GM23248 (cell line): ENCODE data around the gene NOS1AP. TPM values are rescaled to one million over a fixed set of nuclear protein-coding genes. Genes with fewer than 3 reads are reported as not detected.
A peak's percentile ranks its signal among the peaks of the same experiment; 100 is the strongest.

Experiments used
- DNase-seq: peaks from one replicate; pipeline ENCODE4 v3.0.0-alpha.2; 2015
- H2AFZ ChIP-seq: fragments of 200-600 bp; sonication (generic); 2 replicates; pipeline ENCODE4 v1.6.1; 2016; ENCODE audit warnings: antibody characterized with exemption
- H3F3A ChIP-seq: fragments of 200-600 bp; sonication (generic); 2 replicates; pipeline ENCODE4 v1.6.1; 2016; ENCODE audit warnings: mild to moderate bottlenecking, antibody characterized with exemption, mixed run types; ENCODE audit not compliant: insufficient read depth
- H3K27ac ChIP-seq: fragments of 200-600 bp; sonication (generic); 2 replicates; pipeline ENCODE4 v1.5.1; 2016; ENCODE audit warnings: mild to moderate bottlenecking
- H3K27me3 ChIP-seq: fragments of 200-600 bp; sonication (generic); replicated peaks from 2 replicates; pipeline ENCODE4 v1.6.1; 2016; ENCODE audit warnings: mild to moderate bottlenecking; ENCODE audit not compliant: insufficient read depth
- H3K36me3 ChIP-seq: fragments of 200-600 bp; sonication (generic); 2 replicates; pipeline ENCODE4 v1.6.1; 2016; ENCODE audit warnings: low read depth, mild to moderate bottlenecking
- H3K4me1 ChIP-seq: fragments of 200-600 bp; sonication (generic); 2 replicates; pipeline ENCODE4 v1.6.1; 2016; ENCODE audit warnings: mild to moderate bottlenecking; ENCODE audit not compliant: insufficient read depth
- H3K4me2 ChIP-seq: fragments of 200-600 bp; sonication (generic); one replicate; pipeline ENCODE4 v1.6.1; 2016; ENCODE audit warnings: mild to moderate bottlenecking; ENCODE audit not compliant: unreplicated experiment
- H3K4me3 ChIP-seq: fragments of 200-600 bp; sonication (generic); 2 replicates; pipeline ENCODE4 v1.5.1; 2016; ENCODE audit warnings: mild to moderate bottlenecking
- H3K79me2 ChIP-seq: fragments of 200-600 bp; sonication (generic); 2 replicates; pipeline ENCODE4 v1.6.1; 2016; ENCODE audit warnings: mild to moderate bottlenecking; ENCODE audit not compliant: insufficient read depth
- H3K9ac ChIP-seq: fragments of 200-600 bp; sonication (generic); 2 replicates; pipeline ENCODE4 v1.6.1; 2016; ENCODE audit warnings: mild to moderate bottlenecking
- H3K9me2 ChIP-seq: fragments of 200-600 bp; sonication (generic); 2 replicates; pipeline ENCODE4 v1.6.1; 2016; ENCODE audit warnings: mixed run types, mild to moderate bottlenecking, moderate library complexity; ENCODE audit not compliant: insufficient read depth
- H3K9me3 ChIP-seq: fragments of 200-600 bp; sonication (generic); one replicate; pipeline ENCODE4 v1.6.1; 2017; ENCODE audit warnings: low read depth
- H4K20me1 ChIP-seq: fragments of 200-600 bp; sonication (generic); 2 replicates; pipeline ENCODE4 v1.6.0; 2016; ENCODE audit not compliant: insufficient read depth
- EZH2 ChIP-seq: fragments of 200-600 bp; sonication (generic); IDR thresholded peaks from 2 replicates; pipeline ENCODE4 v1.6.1; 2018; ENCODE audit warnings: antibody characterized with exemption, mild to moderate bottlenecking; ENCODE audit not compliant: insufficient read depth, poor library complexity, severe bottlenecking
- EZH2phosphoT487 ChIP-seq: fragments of 200-600 bp; sonication (generic); IDR thresholded peaks from 2 replicates; pipeline ENCODE4 v1.6.1; 2018; ENCODE audit warnings: antibody characterized with exemption, moderate library complexity, mild to moderate bottlenecking, low read depth; ENCODE audit not compliant: insufficient read depth
- WGBS, 2 experiments: methylation state at CpG; one replicate each; pipeline ENCODE4 v1.1.6; 2015 to 2017; ENCODE audit warnings: low lambda C conversion rate in 2 of 2, low coverage in 1 of 2; ENCODE audit errors: missing lambda C conversion rate in 2 of 2; 5-methylcytosine and 5-hydroxymethylcytosine counted together
- in situ Hi-C: fragments of 300-500 bp; cut with MboI; formaldehyde crosslinking; loops from 2 replicates; pipeline ENCODE4 v1.15.0; 2020
- polyA plus RNA-seq: library from polyadenylated mRNA; unstranded; fragments of >200 nt; fragmentation: Nextera tagmentation; extraction: Ambion mirVana; gene quantifications from 2 replicates; pipeline ENCODE4 v1.2.1, GENCODE V29; 2016
- total RNA-seq: library from RNA; depleted of rRNA; stranded (reverse); fragments of >200 nt; shearing (Covaris generic); gene quantifications from 2 replicates; pipeline ENCODE4 v1.2.3, GENCODE V29; 2014

Gene NOS1AP
- total and polyA plus RNA-seq, 2 experiments from 2014 or later = 0.18 TPM; not detected in 1

DNA sequence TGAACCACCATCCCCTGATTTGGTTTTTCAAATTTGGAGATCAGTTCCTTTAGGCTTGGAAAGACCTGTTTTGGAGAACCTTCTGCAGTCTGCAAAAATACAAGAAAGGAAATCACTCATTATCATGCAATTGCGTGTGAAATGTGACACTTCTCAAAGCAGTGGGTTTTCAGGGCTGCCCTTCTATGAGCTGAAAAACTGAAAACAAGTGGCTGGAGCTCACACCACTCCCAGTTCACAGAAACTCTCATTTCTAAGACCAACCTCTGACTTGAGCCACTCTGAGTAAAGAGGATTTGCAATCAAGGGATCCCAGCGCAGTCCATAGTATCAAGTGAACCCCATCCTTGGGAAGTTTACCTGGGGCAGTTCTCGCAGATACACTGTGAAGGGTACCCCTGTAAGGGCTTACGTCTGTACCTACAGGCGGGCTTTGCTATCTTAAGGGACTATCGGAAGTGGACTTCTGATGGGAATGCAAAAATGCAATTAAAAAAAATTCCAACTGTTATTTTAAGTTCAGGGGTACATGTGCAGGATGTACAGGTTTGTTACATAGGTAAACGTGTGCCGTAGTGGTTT, 329.6 kb downstream of the NOS1AP start:
- Histone ChIP-seq H3K4me2 (no peak overlapping the region), H3K4me1 (0 out of 2 replicates have a peak, but pooled peaks cover 6% of the 10 kb centered on the region), H3F3A (no peaks in the 10 kb centered on the region), H3K9me3 (no peaks in the 10 kb centered on the region), H3K27ac (no peak overlapping the region), H3K9me2 (no peaks in the 10 kb centered on the region), H3K4me3 (no peak overlapping the region), H3K9ac (no peak overlapping the region), H4K20me1 (no peaks in the 10 kb centered on the region), H3K27me3 (no peaks in the 10 kb centered on the region), H3K79me2 (no peaks in the 10 kb centered on the region), H3K36me3 (no peaks in the 10 kb centered on the region), H2AFZ (no peak overlapping the region)
- WGBS, 2 experiments = 67 to 73% methylated on average over 8 of the region's 8 CpGs
- in situ Hi-C loops = no loop called here
- DNase-seq = no peak
- TF ChIP-seq EZH2phosphoT487 (no peak), EZH2 (no peak)

DNA sequence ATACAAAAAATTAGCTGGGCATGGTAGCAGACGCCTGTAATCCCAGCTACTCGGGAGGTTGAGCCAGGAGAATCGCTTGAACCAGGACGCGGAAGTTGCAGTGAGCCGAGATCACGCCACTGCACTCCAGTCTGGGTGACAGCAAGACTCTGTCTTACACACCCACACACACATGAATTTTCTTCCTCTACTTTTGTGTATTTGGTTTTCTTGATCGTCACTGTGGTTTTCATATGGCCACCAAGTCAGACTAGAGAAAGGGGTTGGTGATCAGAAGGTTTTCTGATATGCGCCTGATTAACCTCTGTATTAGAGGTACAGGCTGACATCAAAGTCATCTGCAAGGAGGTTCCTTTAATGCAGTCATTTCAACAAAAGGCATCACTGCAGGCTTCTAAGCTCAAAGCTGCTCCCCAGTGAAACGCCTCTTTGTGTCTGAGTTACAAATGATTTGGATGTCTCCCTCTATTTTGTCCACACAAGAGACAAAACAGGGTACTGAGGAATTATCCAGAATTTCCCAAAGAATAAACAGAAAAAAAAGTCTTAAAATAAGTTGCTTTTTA, 331.4 kb downstream of the NOS1AP start:
- TF ChIP-seq EZH2 (no peak), EZH2phosphoT487 (no peak)
- Histone ChIP-seq H4K20me1 (no peaks in the 10 kb centered on the region), H3K9me2 (no peaks in the 10 kb centered on the region), H3K9ac (no peak overlapping the region), H3K27me3 (no peaks in the 10 kb centered on the region), H3K36me3 (no peaks in the 10 kb centered on the region), H3K9me3 (no peaks in the 10 kb centered on the region), H3K4me1 (peaks cover 21% of the 10 kb centered on the region), H3K79me2 (no peaks in the 10 kb centered on the region), H3K4me3 (no peak overlapping the region), H3F3A (peaks cover 9% of the 10 kb centered on the region), H3K27ac (no peak overlapping the region), H2AFZ (no peak overlapping the region), H3K4me2 (no peak overlapping the region)
- in situ Hi-C loops = no loop called here
- 78 to 83% methylated on average over 9 to 10 of the region's 10 CpGs for WGBS, 2 experiments
- DNase-seq = no peak

DNA sequence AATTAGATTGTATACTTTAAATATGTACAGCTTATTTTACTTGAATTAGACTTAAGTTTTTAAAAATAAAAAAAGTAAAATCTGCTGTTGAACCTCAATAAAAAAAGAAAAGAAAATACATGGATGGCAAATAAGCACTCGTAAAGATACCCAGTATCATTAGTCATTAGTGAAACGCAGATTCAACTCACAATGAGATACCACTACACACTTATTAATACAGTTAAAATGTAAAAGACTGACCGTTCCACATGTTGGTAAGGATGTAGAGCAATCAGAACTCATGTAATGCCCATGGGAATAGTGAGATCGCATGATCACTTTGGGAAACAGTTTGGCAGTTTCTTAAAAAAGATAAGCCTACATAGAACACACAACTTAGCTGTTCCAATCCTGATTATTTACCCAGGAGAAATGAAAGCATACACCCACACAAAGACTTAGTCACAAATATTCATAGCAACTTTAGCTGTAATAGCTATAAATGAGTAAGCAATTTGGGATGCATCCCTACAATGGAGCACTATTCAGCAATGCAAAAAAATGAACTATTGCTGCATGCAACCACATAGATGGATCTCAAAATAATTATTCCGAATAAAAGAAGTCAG, 335.2 kb downstream of the NOS1AP start:
- no peak for TF ChIP-seq EZH2
- no peak for TF ChIP-seq EZH2phosphoT487
- 35 to 37% methylated on average over 5 of the region's 5 CpGs for WGBS, 2 experiments
- no peaks in the 10 kb centered on the region for H3K27me3 ChIP-seq
- in situ Hi-C loops = no loop called here
- H3K27ac ChIP-seq = peak overlapping the region; percentile 47
- H3F3A ChIP-seq = peaks cover 11% of the 10 kb centered on the region
- peak overlapping the region; percentile 32 for H3K4me3 ChIP-seq
- no peaks in the 10 kb centered on the region for H3K9me2 ChIP-seq
- H3K4me2 ChIP-seq = peak overlapping the region; percentile 63
- H4K20me1 ChIP-seq = no peaks in the 10 kb centered on the region
- no peak overlapping the region for H2AFZ ChIP-seq
- H3K36me3 ChIP-seq = no peaks in the 10 kb centered on the region
- peaks cover 30% of the 10 kb centered on the region for H3K4me1 ChIP-seq
- peak; percentile 87 for DNase-seq
- H3K9ac ChIP-seq = no peak overlapping the region
- H3K79me2 ChIP-seq = no peaks in the 10 kb centered on the region
- no peaks in the 10 kb centered on the region for H3K9me3 ChIP-seq

DNA sequence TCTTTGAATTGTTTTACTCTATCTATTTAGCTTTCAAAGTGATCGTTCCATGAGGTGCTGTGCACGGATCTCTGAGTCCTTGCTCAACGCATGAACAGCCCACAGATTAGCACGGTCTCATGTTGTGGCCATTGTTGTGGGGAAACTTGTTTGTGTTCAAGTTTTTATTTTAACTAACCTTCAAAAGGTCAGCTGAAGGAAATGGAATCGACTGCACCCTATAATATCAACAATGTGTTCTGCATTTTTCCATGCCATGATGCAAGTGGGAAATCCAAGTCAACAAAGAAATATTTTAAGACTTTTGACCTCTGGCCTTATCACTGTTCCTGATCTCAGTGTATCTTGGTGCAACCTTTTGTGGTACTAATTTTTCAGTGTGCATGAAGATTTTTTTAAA, 336.3 kb downstream of the NOS1AP start:
- Histone ChIP-seq H3K27ac (no peak overlapping the region), H3K4me3 (no peak overlapping the region), H3K4me2 (no peak overlapping the region), H3K27me3 (no peaks in the 10 kb centered on the region), H3K4me1 (peaks cover 30% of the 10 kb centered on the region), H3K9ac (no peak overlapping the region), H3K79me2 (no peaks in the 10 kb centered on the region), H2AFZ (no peak overlapping the region), H3K36me3 (no peaks in the 10 kb centered on the region), H3K9me3 (no peaks in the 10 kb centered on the region), H3K9me2 (no peaks in the 10 kb centered on the region), H4K20me1 (no peaks in the 10 kb centered on the region), H3F3A (peaks cover 11% of the 10 kb centered on the region)
- no peak for DNase-seq
- TF ChIP-seq EZH2phosphoT487 (no peak), EZH2 (no peak)
- 53 to 55% methylated on average over 5 of the region's 5 CpGs for WGBS, 2 experiments
- in situ Hi-C loops = no loop called here
